Stimulated activated CD8-positive, alpha-beta memory T cell treated with anti-CD3 and anti-CD28 coated beads, Interleukin-12 subunit alpha, Interleukin-12 subunit beta, amount 100 ng/mL, for 24 hours (primary cell): ENCODE measurements around the gene NFATC1.

Experiments used
- DNase-seq: peaks from one replicate; pipeline ENCODE4 v3.0.0-alpha.2; 2020; ENCODE audit errors: extremely low read depth

The NFATC1 gene

DNA sequence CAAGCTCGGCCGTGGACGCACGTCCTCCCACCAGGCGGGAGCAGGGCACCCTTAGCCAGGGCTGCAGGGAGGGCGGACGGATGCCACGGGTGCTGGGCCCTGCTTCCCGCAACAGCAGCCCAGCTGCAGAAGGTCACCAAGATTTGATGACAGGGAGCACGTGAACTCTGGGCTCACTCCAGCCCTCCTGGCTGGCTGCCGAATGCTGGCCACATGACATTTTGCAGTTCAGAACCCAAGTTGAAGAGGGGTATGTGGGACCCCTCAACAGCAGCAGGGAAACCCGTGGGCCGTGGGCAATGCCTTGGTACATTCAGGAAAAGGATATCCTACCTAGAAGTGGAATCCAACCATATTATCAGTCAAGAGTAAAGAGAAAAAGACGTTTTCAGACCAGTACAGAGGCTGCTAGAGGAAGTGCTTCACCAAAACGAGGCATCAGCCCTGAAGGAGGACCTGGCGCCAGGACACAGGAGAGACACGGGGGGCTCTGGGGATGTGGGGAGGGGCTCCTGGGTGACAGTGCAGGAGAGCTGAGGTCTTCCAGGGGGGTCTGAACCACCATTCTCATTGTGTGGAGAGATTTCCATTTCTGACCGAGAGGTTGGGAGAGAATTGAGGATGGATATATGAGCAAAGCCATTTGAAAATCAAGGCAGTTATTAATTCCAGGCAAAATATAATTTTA, 176.5 kb downstream of the NFATC1 start:
- no peak for DNase-seq

DNA sequence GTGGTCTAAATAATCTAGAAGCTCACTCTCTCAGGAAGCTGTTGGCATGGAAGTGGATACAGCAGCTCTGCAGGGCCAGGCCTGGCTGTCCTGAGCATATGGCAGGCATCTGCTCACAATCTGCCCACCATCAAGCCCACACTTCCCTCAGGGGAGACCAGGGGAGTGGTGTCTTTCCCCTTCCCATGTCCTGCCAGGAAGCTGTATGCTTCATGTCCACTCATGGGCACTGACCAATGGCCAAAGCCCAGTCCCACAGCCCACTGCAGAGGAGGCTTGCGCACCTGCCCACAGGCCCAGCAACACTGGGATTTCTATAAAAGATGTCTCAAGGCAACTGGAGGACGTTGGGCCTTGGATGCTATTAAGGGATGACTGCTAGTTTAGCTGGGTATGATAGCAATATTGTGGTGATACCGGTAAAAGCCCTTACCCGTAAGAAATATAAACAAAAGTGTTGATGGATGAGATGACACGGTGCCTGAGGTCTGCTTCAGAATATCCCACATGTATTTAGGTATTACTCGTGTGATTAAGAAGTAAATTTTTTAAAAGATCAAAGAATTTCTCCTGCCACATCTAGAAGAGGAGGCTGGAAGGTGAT, 177.2 kb downstream of the NFATC1 start:
- DNase-seq: no peak

DNA sequence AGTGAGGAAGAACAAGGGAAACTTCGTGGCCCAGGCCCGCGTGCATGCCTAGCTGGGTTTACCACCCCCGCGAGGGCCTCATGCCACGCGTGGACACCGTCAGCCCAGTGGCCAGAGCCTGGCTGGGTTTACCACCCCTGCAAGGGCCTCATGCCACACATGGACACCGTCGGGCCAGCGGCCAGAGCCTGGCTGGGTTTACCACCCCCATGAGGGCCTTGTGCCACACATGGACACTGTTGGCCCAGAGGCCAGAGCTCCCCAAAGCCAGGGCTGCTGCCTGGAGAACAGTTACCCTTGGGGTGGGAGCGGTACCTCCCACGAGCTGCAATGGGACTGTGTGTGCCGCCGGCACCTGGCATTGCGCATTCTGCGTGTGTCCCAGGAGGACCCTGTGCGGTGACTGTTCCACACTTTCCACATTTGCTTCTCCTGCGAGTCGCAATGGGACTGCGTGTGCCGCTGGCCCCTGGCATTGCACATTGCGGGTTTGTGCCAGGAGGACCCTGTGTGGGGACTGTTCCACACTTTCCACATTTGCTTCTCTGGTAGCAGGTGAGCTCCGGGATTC, 178.3 kb downstream of the NFATC1 start:
- no peak for DNase-seq

GRCh38 chr18:79574938-79575525, 179.3 kb downstream of the NFATC1 start:
- DNase-seq: no peak

GRCh38 chr18:79575891-79576685, 180.4 kb downstream of the NFATC1 start:
- no peak for DNase-seq

GRCh38 chr18:79576686-79577351, 181.1 kb downstream of the NFATC1 start:
- no peak for DNase-seq

- no peak for DNase-seq
Observed at GRCh38 chr18:79577451-79578395, 182.0 kb downstream of the NFATC1 start.

GRCh38 chr18:79578396-79579260, 182.9 kb downstream of the NFATC1 start:
- DNase-seq: no peak
